Heart right ventricle (tissue), 16 donors: Measurements from ENCODE around the gene ZNF827. TPM values are rescaled to one million over a fixed set of nuclear protein-coding genes. Genes with fewer than 3 reads are reported as not detected.

Experiments used
- ATAC-seq, 8 donors: fragments of 200-7000 bp; cut with Tn5 transposase; one replicate each; pipeline ENCODE4 v1.9.1; 2020; ENCODE audit warnings: mild to moderate bottlenecking in 8 of 8, moderate library complexity in 8 of 8, moderate number of reproducible peaks in 1 of 8
- DNase-seq, 2 donors: peaks; one replicate each; pipeline ENCODE4 v3.0.0-alpha.2; 2020
- H3K27ac ChIP-seq, 10 donors: fragments of 200-600 bp; sonication (generic) in 2 of 10; one replicate each; pipeline versions ENCODE4 v1.5.0 to v1.8.0; 2020 to 2022; ENCODE audit warnings: mild to moderate bottlenecking in 3 of 10
- H3K27me3 ChIP-seq, 7 donors: fragments of 200-600 bp; one replicate each; pipeline ENCODE4 v1.8.0; 2021 to 2022; ENCODE audit warnings: mild to moderate bottlenecking in 2 of 7
- H3K36me3 ChIP-seq, 9 donors: fragments of 200-600 bp; sonication (generic) in 1 of 9; one replicate each; pipeline versions ENCODE4 v1.5.0 to v1.8.0; 2020 to 2022; ENCODE audit warnings: mild to moderate bottlenecking in 2 of 9
- H3K4me1 ChIP-seq, 9 donors: fragments of 200-600 bp; sonication (generic) in 1 of 9; one replicate each; pipeline versions ENCODE4 v1.5.0 to v1.8.0; 2020 to 2022; ENCODE audit warnings: mild to moderate bottlenecking in 4 of 9
- H3K4me3 ChIP-seq, 10 donors: fragments of 200-600 bp; sonication (generic) in 2 of 10; one replicate each; pipeline versions ENCODE4 v1.5.0 to v1.8.0; 2020 to 2022; ENCODE audit warnings: mild to moderate bottlenecking in 7 of 10, moderate library complexity in 2 of 10
- H3K9me3 ChIP-seq, 11 donors: fragments of 200-600 bp in 10 of 11; sonication (generic) in 2 of 11; one replicate each; pipeline versions ENCODE4 v1.5.0 to v1.8.0; 2013 to 2022; ENCODE audit warnings: mild to moderate bottlenecking in 2 of 11, control low read depth in 1 of 11, moderate library complexity in 1 of 11
- CTCF ChIP-seq, 9 donors: fragments of 200-600 bp; sonication (generic) in 2 of 9; IDR thresholded peaks; one replicate each; pipeline versions ENCODE4 v1.5.0 to v1.8.0; 2021 to 2022; ENCODE audit warnings: antibody characterized with exemption in 9 of 9, mild to moderate bottlenecking in 5 of 9, moderate library complexity in 1 of 9
- WGBS, 2 donors: extraction: QIAGEN DNeasy Blood & Tissue Kit; methylation state at CpG; one replicate each; pipeline ENCODE4 v1.1.7; 2013; ENCODE audit warnings: inconsistent platforms in 1 of 2; 5-methylcytosine and 5-hydroxymethylcytosine counted together
- intact Hi-C, 10 donors: fragments of 100-400 bp; cut with DNase I; formaldehyde crosslinking; loops; one replicate each; pipeline versions ENCODE4 v1.11.1 to v1.14.2; 2022
- polyA plus RNA-seq, 2 donors: library from polyadenylated mRNA; stranded (reverse); fragments of 200-250 nt; gene quantifications; one replicate each; pipeline ENCODE4 v1.2.3, GENCODE V29; 2013
- total RNA-seq, 10 donors: library from RNA; stranded (reverse); fragmentation: NEBNext Ultra II Directional in 3 of 10; extraction: Animal tissue kit (Norgen Biotek cat#: 25700) in 3 of 10; gene quantifications; one replicate each; pipeline versions ENCODE4 v1.2.1 to v1.2.4, GENCODE V29; 2021 to 2023
- donor health status: Arrhythmogenic right ventricular cardiomyopathy.
- donor health status: ischemic (EF 13 %, LVEDD 7.1; RV severe dilation, severe dysfunction).
- donor health status: healthy with polysubstance abuse.
- donor health status: DM: no; HTN: yes; CAD: no.
- donor health status: DM: no; HTN: no; CAD: no.
- donor health status: ischemic (EF 25% LVEDD 6.9; RV normal size, moderate dysfunction).
- donor health status: ischemic (EF 25% LVEDD 5.7; RV mildly dilated, moderate dysfunction).
- donor health status: healthy.
- donor health status: DM: yes; HTN: yes; CAD: no.
- donor health status: Ischemic cardiomyopathy.
- donor health status: ischemic (EF 35%, LVEDD 5.7; RV mildly dilated, moderate dysfunction).
- donor health status: nonischemic (EF 11% LVEDD 7.7; RV severe dilation, severe dysfunction).
- donor health status: DM: yes; HTN: yes; CAD: no.
- donor health status: PGD.
- donor health status: ischemic (EF 29% LVEDD 5.4; RV normal size, mild dysfunction).
- donor health status: nonischemic (EF 23%, LVEDD 6.1; RV moderate dilation, normal function).

Gene ZNF827
- total and polyA plus RNA-seq, 12 donors, result 3.8 to 33.9 (median 19.3) TPM

GRCh38 chr4:145907390-145907789 is 31.2 kb downstream of the ZNF827 start:
- no peaks in the 10 kb centered on the region for H3K27me3 ChIP-seq
- no peak for ATAC-seq

GRCh38 chr4:145904413-145905177 is 34.0 kb downstream of the ZNF827 start:
- Histone ChIP-seq H3K4me1 (peaks cover 9 to 46% (median 19%) of the 10 kb centered on the region in 9 donors), H3K4me3 (no peak overlapping the region), H3K27me3 (no peaks in the 10 kb centered on the region), H3K36me3 (peaks cover 0 to 16% (median 0%) of the 10 kb centered on the region in 9 donors), H3K9me3 (no peaks in the 10 kb centered on the region), H3K27ac (no peak overlapping the region)
- TF ChIP-seq CTCF (IDR thresholded peaks at IDR 0.05), result no peak
- DNase-seq (no peak), ATAC-seq (peak in 1 of 8 donors; percentile 19)
- 93 to 94% methylated on average over 7 of the region's 7 CpGs for WGBS, 2 donors
- intact Hi-C loops, result no loop called here

More at GRCh38 chr4:145907390-145907789, 31.2 kb downstream of the ZNF827 start:
- WGBS, 2 donors, result 25 to 34% methylated on average over 4 of the region's 4 CpGs
- no peak for DNase-seq
- Histone ChIP-seq H3K4me1 (peaks cover 9 to 62% (median 31%) of the 10 kb centered on the region in 9 donors), H3K4me3 (no peak overlapping the region), H3K36me3 (peaks cover 0 to 4% (median 0%) of the 10 kb centered on the region in 9 donors), H3K9me3 (no peaks in the 10 kb centered on the region), H3K27ac (peak overlapping the region in 4 of 10 donors; percentile 3 to 91 (median 34))
- no peak for TF ChIP-seq CTCF (IDR thresholded peaks at IDR 0.05)
- intact Hi-C loops, result no loop called here

- H3K27ac ChIP-seq, result no peak overlapping the region
- H3K36me3 ChIP-seq, result peaks cover 0 to 16% (median 0%) of the 10 kb centered on the region in 9 donors
- WGBS, 2 donors, result 76 to 85% methylated on average over 13 of the region's 13 CpGs
- ATAC-seq (peak in 1 of 8 donors; percentile 57), DNase-seq (no peak)
- peaks cover 6 to 26% (median 8%) of the 10 kb centered on the region in 9 donors for H3K4me1 ChIP-seq
- no peak for TF ChIP-seq CTCF (IDR thresholded peaks at IDR 0.05)
- no peak overlapping the region for H3K4me3 ChIP-seq
- intact Hi-C loops, result no loop called here
- H3K27me3 ChIP-seq, result no peaks in the 10 kb centered on the region
- H3K9me3 ChIP-seq, result no peaks in the 10 kb centered on the region
These were observed 36.1 kb downstream of the ZNF827 start for GRCh38 chr4:145902522-145902921.

GRCh38 chr4:145899886-145900460 is 38.6 kb downstream of the ZNF827 start:
- WGBS, 2 donors, result 63 to 78% methylated on average over 4 of the region's 4 CpGs
- Histone ChIP-seq H3K9me3 (no peaks in the 10 kb centered on the region), H3K36me3 (peaks cover 0 to 16% (median 0%) of the 10 kb centered on the region in 9 donors), H3K27ac (no peak overlapping the region), H3K4me3 (no peak overlapping the region), H3K27me3 (no peaks in the 10 kb centered on the region), H3K4me1 (peaks cover 0 to 22% (median 18%) of the 10 kb centered on the region in 9 donors)
- intact Hi-C loops, result no loop called here
- no peak for TF ChIP-seq CTCF (IDR thresholded peaks at IDR 0.05)
- DNase-seq (no peak), ATAC-seq (no peak)
